ENCODE data around the gene SFRP5. TPM values are rescaled to one million over a fixed set of nuclear protein-coding genes. Genes with fewer than 3 reads are reported as not detected.

The SFRP5 gene
- total RNA-seq, 1 donor from 2014 or later: 2.5 TPM

GRCh38 chr10:97752956-97753355 lies 18.8 kb downstream of the SFRP5 start:
- DNase-seq (ENCODE audit: missing footprints) (no peak), ATAC-seq (no peak)
- intact Hi-C loops (cut with DNase I): no loop called here

GRCh38 chr10:97748116-97748515 lies 23.7 kb downstream of the SFRP5 start:
- intact Hi-C loops (cut with DNase I): no loop called here
- peak; percentile 15 for DNase-seq (ENCODE audit: missing footprints)

DNA sequence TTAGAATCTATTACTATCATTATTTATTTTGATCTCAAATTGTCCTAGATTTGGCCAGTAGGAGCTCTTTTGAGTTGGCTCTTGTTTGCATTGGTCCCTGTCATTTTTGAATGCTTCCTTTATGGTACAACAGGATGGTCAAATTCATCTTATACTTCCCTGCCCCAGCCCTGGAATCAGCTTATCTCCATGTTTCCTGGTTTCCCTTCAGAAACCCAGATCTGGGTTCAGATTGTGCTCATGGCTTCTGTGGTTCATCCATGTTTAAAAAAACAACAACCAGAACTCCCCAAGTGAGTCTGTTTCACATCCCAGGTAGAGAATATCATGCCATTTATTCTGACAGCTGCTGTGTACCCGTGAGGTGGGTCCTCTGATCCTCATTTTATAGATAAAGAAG lies 24.2 kb downstream of the SFRP5 start:
- DNase-seq (ENCODE audit: missing footprints) (no peak), ATAC-seq (no peak)
- intact Hi-C loops (cut with DNase I): no loop called here

More at GRCh38 chr10:97748116-97748515, 23.7 kb downstream of the SFRP5 start:
- ATAC-seq: no peak

DNA sequence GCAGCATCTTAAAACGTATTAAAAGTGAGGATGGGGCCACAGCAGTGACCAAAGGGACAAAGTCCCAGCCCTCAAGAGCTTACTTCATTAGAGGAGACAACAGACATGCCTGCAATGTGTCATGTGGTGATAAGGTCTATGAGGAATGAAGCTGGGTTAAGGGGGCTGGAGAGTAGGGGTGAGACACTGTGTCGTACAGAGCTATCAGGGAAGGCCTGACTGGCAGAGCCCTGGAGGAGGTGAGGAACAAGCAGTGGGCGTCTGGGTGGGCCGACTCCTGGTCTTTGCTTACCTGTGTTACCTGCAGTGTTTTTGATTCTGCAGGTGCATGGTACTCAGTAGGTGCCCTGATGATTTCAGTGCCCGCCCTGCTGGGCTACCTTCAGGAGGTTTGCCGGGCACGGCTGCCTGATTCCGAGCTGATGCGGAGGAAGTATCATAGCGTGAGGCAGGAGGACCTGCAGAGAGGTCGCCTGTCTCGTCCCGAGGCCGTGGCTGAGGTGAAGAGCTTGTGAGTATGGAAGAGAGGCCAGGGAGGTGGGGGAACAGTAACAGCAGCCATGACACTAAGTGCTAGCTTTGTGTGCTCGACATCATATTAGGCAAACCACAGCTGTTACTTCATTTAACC lies 27.3 kb downstream of the SFRP5 start:
- DNase-seq (ENCODE audit: missing footprints) (no peak), ATAC-seq (no peak)
- intact Hi-C loops (cut with DNase I): no loop called here

- DNase-seq (ENCODE audit: missing footprints) (no peak), ATAC-seq (no peak)
- intact Hi-C loops (cut with DNase I): no loop called here
Measured at GRCh38 chr10:97743169-97743943, 28.4 kb downstream of the SFRP5 start.

DNA sequence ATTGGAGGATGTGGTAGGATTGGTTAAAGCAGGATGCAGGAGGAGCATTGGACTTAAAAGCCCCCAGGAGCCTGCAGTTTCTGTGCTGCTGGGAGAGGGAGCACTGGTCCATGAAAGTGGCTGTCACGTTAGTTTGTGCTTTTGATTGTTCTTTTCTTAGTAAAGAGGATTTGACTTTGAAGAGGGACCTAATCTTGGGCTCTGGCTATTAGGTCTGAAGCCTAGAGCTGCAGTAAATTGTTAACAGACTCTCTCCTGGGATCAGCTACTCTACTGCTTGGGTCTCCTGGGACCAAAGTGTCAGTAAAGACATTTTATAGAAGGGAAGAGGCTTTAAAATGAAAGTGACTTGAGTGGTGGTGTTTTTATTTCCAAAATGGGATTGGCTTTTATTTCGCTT lies 31.2 kb downstream of the SFRP5 start:
- no peak for DNase-seq (ENCODE audit: missing footprints)
- intact Hi-C loops (cut with DNase I): no loop called here
- ATAC-seq: no peak

- DNase-seq (ENCODE audit: missing footprints): no peak
- intact Hi-C loops (cut with DNase I): no loop called here
- no peak for ATAC-seq
Measured at GRCh38 chr10:97738616-97739015, 33.2 kb downstream of the SFRP5 start.

DNA sequence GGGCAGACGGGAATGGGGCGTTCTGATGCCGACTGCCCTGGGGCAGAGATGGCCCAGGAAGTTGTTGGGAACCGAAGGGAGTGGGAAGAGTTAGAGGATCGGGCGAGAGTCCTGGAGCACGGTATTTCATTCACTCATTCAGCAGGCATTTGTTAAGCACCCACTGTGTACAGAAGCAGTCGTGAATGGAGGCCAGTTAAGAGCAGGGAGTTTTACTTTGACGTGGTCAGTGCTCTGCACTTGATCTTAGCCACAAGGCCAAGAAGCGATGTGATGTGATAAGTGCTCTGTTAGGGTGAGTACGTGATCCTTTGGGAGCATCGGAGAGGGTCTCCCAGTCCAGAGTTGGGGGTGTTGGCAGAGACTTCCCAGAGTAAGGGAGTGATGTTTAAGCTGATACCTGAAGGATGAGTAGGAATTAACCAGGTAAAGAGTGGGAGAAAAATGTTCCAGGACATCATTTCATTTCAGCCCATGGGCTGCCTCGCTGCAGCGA lies 34.0 kb downstream of the SFRP5 start:
- intact Hi-C loops (cut with DNase I): no loop called here
- no peak for ATAC-seq
- DNase-seq (ENCODE audit: missing footprints): no peak

GRCh38 chr10:97736902-97737769 lies 34.7 kb downstream of the SFRP5 start, which contains the start of gene ZFYVE27:
Gene ZFYVE27 (plus strand): TSS chr10:97737128. CDS start chr10:97738478, 1,350 bp downstream.
- DNase-seq (ENCODE audit: missing footprints) (peak; percentile 98), ATAC-seq (peak; percentile 97)
- intact Hi-C loops (cut with DNase I): no loop called here

- DNase-seq (ENCODE audit: missing footprints): no peak
- intact Hi-C loops (cut with DNase I): no loop called here
- ATAC-seq: peak; percentile 26
Measured at GRCh38 chr10:97736403-97736901, 35.3 kb downstream of the SFRP5 start.

GRCh38 chr10:97734021-97734420 lies 37.8 kb downstream of the SFRP5 start:
- ATAC-seq: no peak
- intact Hi-C loops (cut with DNase I): no loop called here
- DNase-seq (ENCODE audit: missing footprints): no peak

- intact Hi-C loops (cut with DNase I): no loop called here
- DNase-seq (ENCODE audit: missing footprints) (no peak), ATAC-seq (no peak)
Measured at GRCh38 chr10:97733256-97733655, 38.5 kb downstream of the SFRP5 start.

DNA sequence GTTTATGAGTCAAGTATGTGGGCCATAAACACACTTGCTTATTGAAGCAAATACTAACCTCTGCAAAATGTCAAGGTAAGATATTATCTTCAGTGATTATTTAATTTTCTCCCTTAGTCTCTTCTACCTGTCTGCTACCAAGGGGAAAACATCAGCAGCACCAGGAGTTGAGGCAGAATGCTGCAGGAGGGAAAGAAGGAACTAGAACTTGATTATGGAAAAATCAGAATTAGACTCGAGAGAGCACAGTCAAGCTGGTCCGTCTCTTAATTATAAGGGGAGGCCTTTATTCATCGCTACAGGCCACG lies 39.8 kb downstream of the SFRP5 start:
- no peak for ATAC-seq
- intact Hi-C loops (cut with DNase I): no loop called here

DNA sequence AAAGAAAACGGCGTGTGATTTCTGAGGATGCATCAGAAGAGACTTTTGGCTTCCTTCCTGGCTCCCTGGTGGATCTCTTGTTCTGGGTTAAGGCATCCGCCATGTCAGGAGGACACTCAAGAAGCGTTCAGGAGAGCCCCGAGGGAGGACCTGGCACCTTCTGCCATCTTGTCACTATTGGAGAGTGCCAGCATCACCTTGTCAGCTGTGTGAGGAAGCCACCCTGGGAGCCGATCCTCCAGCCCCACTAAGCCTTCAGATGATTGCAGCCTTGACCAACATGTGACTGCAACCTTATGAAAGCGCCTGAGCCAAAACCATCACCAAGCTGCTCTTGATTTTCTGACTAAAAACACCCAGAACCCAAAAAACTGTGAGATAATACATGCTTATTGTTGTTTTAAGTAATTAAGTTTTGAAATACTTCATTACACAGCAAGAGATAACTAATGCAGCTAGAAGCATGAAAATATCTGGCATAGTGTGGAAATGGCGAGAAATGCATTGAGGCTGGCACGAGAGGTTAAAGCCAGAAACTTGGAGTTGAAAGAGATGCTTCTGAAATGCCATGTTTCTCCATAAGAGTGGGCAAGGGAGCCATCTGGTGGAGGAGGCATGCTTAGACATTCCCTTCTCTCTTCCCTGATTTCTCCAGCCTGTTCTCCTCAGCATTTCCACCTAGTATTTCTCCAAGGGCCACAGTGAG lies 40.3 kb downstream of the SFRP5 start:
- DNase-seq (ENCODE audit: missing footprints): no peak
- intact Hi-C loops (cut with DNase I): loop anchor here (1.0 to 2.0 kb wide), 3 partner anchors 22 to 55 kb away; no protein-coding TSS in a partner anchor
- ATAC-seq: peak; percentile 71

More for the DNA sequence above, 39.8 kb downstream of the SFRP5 start:
- DNase-seq (ENCODE audit: missing footprints): no peak

GRCh38 chr10:97729014-97729413 lies 42.8 kb downstream of the SFRP5 start:
- intact Hi-C loops (cut with DNase I): no loop called here
- DNase-seq (ENCODE audit: missing footprints): no peak
- no peak for ATAC-seq

GRCh38 chr10:97726636-97727178 lies 45.1 kb downstream of the SFRP5 start:
- intact Hi-C loops (cut with DNase I): no loop called here
- ATAC-seq (peak; percentile 35), DNase-seq (ENCODE audit: missing footprints) (no peak)

- ATAC-seq: no peak
- intact Hi-C loops (cut with DNase I): no loop called here
Measured at GRCh38 chr10:97724341-97724941, 47.4 kb downstream of the SFRP5 start.

DNA sequence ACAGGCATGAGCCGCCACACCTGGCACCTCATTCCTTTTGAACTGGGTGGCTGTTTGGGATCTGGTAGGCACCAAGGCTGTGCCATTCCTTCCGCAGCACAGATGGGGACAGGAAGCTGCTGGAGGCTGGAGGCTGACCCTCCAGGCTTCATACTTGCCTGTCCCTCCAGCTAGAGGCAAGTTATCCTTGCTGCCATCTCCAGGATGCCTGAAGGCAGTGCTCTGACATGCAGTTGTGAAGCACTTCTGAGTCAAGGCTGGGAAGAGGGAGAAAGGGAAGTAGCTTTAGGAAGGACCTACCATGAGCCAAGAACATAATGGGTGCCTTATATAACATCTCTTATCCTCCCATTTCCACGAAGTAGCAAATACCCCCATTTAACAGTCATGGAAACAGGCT lies 48.8 kb downstream of the SFRP5 start:
- ATAC-seq: no peak
- DNase-seq (ENCODE audit: missing footprints): no peak
- intact Hi-C loops (cut with DNase I): no loop called here

More at GRCh38 chr10:97724341-97724941, 47.4 kb downstream of the SFRP5 start:
- no peak for DNase-seq (ENCODE audit: missing footprints)
